Endothelial cell of umbilical vein (primary cell): ENCODE data around the gene MAPK8. TPM values are rescaled to one million over a fixed set of nuclear protein-coding genes. Genes with fewer than 3 reads are reported as not detected.

ENCODE experiments used
- BruUV-seq: library from RNA; stranded (reverse); fragments of 400-500 nt; replicated peaks from 2 replicates; lab custom pipeline; 2021; lab: Mats Ljungman, UMichigan
- CTCF ChIA-PET: fragments of 300-600, 350-600 bp; sonication (Branson Sonifier 250); formaldehyde crosslinking; loops from one replicate; lab custom pipeline; 2021; ENCODE audit warnings: antibody characterized with exemption, inconsistent platforms; lab: Charles Lee
- POLR2A ChIA-PET: fragments of 300-600, 350-600 bp; sonication (Branson Sonifier 250); formaldehyde crosslinking; loops from one replicate; lab custom pipeline; 2021; ENCODE audit warnings: antibody characterized with exemption, inconsistent platforms; lab: Charles Lee
- DNase-seq: peaks from one replicate; pipeline ENCODE4 v3.0.0-alpha.2; 2011; ENCODE audit warnings: low read depth, low spot score
- FAIRE-seq: peaks from 2 replicates; lab custom pipeline; 2011; peaks lifted over from hg19 to GRCh38; lab: Jason Lieb, UNC
- H2AFZ ChIP-seq: 2 replicates; pipeline ENCODE4 v1.6.0; 2012; ENCODE audit warnings: low read depth, low read length, control low read depth, inconsistent platforms
- H3K27ac ChIP-seq: 2 replicates; pipeline ENCODE4 v1.5.1; 2011; ENCODE audit warnings: low read depth, mild to moderate bottlenecking, control low read depth, low read length, moderate library complexity; ENCODE audit not compliant: insufficient read depth
- H3K27me3 ChIP-seq, 2 experiments: 2 replicates each; pipeline versions ENCODE4 v1.6.0 to v1.6.1; 2011; ENCODE audit warnings: low read length in 2 of 2, mixed read lengths in 1 of 2; ENCODE audit not compliant: control insufficient read depth in 2 of 2, insufficient read depth in 2 of 2
- H3K36me3 ChIP-seq, 2 experiments: 2 replicates in 1 of 2; 3 replicates in 1 of 2; pipeline ENCODE4 v1.5.1; 2011; ENCODE audit warnings: low read length in 2 of 2, mild to moderate bottlenecking in 1 of 2, moderate library complexity in 1 of 2; ENCODE audit not compliant: control insufficient read depth in 2 of 2, insufficient read depth in 2 of 2; ENCODE audit errors: extremely low read depth in 1 of 2
- H3K4me1 ChIP-seq: 3 replicates; pipeline ENCODE4 v1.5.1; 2011; ENCODE audit warnings: mild to moderate bottlenecking, low read length; ENCODE audit not compliant: control insufficient read depth, insufficient read depth; ENCODE audit errors: extremely low read depth
- H3K4me2 ChIP-seq: 2 replicates; pipeline ENCODE4 v1.6.1; 2011; ENCODE audit warnings: low read length, control low read depth, mixed read lengths; ENCODE audit not compliant: insufficient read depth
- H3K4me3 ChIP-seq, 3 experiments: fragments of 200-600 bp in 1 of 3; sonication (generic), shearing (Covaris generic) in 1 of 3; replicated peaks in 1 of 3; 2 replicates each; pipeline ENCODE4 v1.5.1; 2011 to 2016; ENCODE audit warnings: control low read depth in 3 of 3, low read length in 3 of 3, mild to moderate bottlenecking in 2 of 3, inconsistent platforms in 1 of 3, low read depth in 1 of 3, moderate library complexity in 1 of 3; ENCODE audit not compliant: insufficient read depth in 1 of 3
- H3K79me2 ChIP-seq: 2 replicates; pipeline ENCODE4 v1.6.0; 2012; ENCODE audit warnings: low read length, inconsistent platforms; ENCODE audit not compliant: control insufficient read depth, insufficient read depth
- H3K9ac ChIP-seq: replicated peaks from 2 replicates; pipeline ENCODE3; 2011; ENCODE audit warnings: low read length, control low read depth; ENCODE audit not compliant: insufficient read depth; ENCODE audit errors: extremely low read depth
- H3K9me1 ChIP-seq: replicated peaks from 3 replicates; pipeline ENCODE4 v1.6.0; 2011; ENCODE audit warnings: mild to moderate bottlenecking, low read length; ENCODE audit not compliant: control insufficient read depth, insufficient read depth; ENCODE audit errors: extremely low read depth
- H3K9me3 ChIP-seq: replicated peaks from 2 replicates; pipeline ENCODE4 v1.5.1; 2012; ENCODE audit warnings: low read length, inconsistent platforms; ENCODE audit not compliant: control insufficient read depth, insufficient read depth
- H4K20me1 ChIP-seq: replicated peaks from 2 replicates; pipeline ENCODE3; 2011; ENCODE audit warnings: mild to moderate bottlenecking, low read length; ENCODE audit not compliant: control insufficient read depth, insufficient read depth; ENCODE audit errors: extremely low read depth
- CTCF ChIP-seq, 2 donors: IDR thresholded peaks; 1 replicate in 1 of 2; 2 replicates in 1 of 2; pipeline ENCODE4 v1.5.1; 2011; ENCODE audit warnings: low read length in 2 of 2, mild to moderate bottlenecking in 2 of 2, moderate library complexity in 2 of 2, control low read depth in 1 of 2, inconsistent platforms in 1 of 2, low read depth in 1 of 2; ENCODE audit not compliant: insufficient read depth in 1 of 2; ENCODE audit errors: extremely low read depth in 1 of 2
- EZH2 ChIP-seq: IDR thresholded peaks from 2 replicates; pipeline ENCODE4 v1.6.1; 2012; ENCODE audit warnings: borderline replicate concordance, low read depth, mild to moderate bottlenecking, moderate library complexity, low read length, inconsistent platforms; ENCODE audit not compliant: severe bottlenecking
- FOS ChIP-seq: IDR thresholded peaks from 2 replicates; pipeline ENCODE4 v1.6.1; 2011; ENCODE audit warnings: mild to moderate bottlenecking, low read length, moderate library complexity, borderline replicate concordance; ENCODE audit not compliant: insufficient read depth
- GATA2 ChIP-seq: IDR thresholded peaks from 2 replicates; pipeline ENCODE4 v1.7.0; 2011; ENCODE audit warnings: low read depth, mild to moderate bottlenecking, moderate library complexity, mixed read lengths, low read length; ENCODE audit not compliant: insufficient read length, insufficient read depth
- JUN ChIP-seq: IDR thresholded peaks from 2 replicates; pipeline ENCODE4 v1.6.1; 2011; ENCODE audit warnings: borderline replicate concordance, low read depth; ENCODE audit not compliant: insufficient read length, insufficient read depth
- MYC ChIP-seq: IDR thresholded peaks from one replicate; pipeline ENCODE4 v1.6.1; 2011; ENCODE audit warnings: mild to moderate bottlenecking, low read depth, low read length
- POLR2A ChIP-seq: IDR thresholded peaks from 2 replicates; pipeline ENCODE4 v1.6.1; 2012; ENCODE audit warnings: low read depth, mild to moderate bottlenecking, control low read depth, low read length
- POLR2AphosphoS5 ChIP-seq: IDR thresholded peaks from 2 replicates; pipeline ENCODE4 v1.6.1; 2012; ENCODE audit warnings: low read depth, mild to moderate bottlenecking, control low read depth, low read length, moderate library complexity; ENCODE audit not compliant: insufficient read depth
- dilution Hi-C: fragments of 300-500 bp; cut with MboI; formaldehyde crosslinking; loops from one replicate; pipeline ENCODE4 v1.15.0; 2019; ENCODE audit warnings: low sequenced_read_pairs; ENCODE audit not compliant: extremely low pct_ligation_motif_present
- intact Hi-C: fragments of 100-400 bp; cut with micrococcal nuclease; formaldehyde crosslinking; loops from one replicate; pipeline ENCODE4 v1.10.0; 2022
- polyA plus RNA-seq, 4 experiments: library from polyadenylated mRNA; depleted of rRNA in 3 of 4; stranded (reverse) in 3 of 4; unstranded in 1 of 4; fragments of >200 nt; gene quantifications; 2 replicates each; pipeline versions ENCODE4 v1.2.1 to v1.2.3, GENCODE V29; 2011 to 2012; ENCODE audit warnings: missing spikeins in 1 of 4
- total RNA-seq: library from RNA; stranded (reverse); gene quantifications from 2 replicates; pipeline ENCODE4 v1.2.3, GENCODE V29; 2021
- TF ChIP-seq, protein P1 (sequence below): IDR thresholded peaks from 2 replicates; pipeline ENCODE4 v1.6.1; 2011; ENCODE audit not compliant: insufficient read depth, insufficient read length

The MAPK8 gene
- total and polyA plus RNA-seq, 2 donors (not counting 3 experiments of a cell fraction or from before 2014, with no cell fraction given): 25.3 to 56.2 TPM

DNA sequence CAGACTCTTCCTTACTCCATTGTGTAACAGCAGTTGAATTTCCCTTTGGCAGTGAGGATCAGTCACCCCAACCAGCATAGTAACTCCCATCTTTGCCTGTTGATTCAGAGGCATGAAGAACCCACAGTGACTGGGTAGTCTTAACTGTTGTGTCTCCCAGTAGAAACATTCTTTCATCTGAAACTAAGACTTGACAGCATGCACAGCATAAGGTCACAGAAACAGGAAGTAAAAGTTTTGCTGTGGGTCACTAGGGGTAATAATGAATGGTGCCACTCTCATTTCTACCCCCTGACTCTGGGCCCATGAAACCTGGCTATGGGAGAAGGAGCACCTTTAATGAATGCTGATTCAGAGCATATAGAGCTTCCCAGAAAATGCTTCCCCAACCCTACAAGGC is 23.6 kb upstream of the MAPK8 start:
- dilution Hi-C loops: no loop called here
- TF ChIP-seq EZH2 (no peak), MYC (no peak), POLR2A (no peak), JUN (no peak), GATA2 (no peak), POLR2AphosphoS5 (no peak), FOS (no peak), CTCF (IDR thresholded peaks at IDR 0.05; ENCODE audit: extremely low read depth in 1 of 2, insufficient read depth in 1 of 2, low read depth in 1 of 2, low read length in 2 of 2) (no peak)
- TF ChIP-seq, protein P1, sequence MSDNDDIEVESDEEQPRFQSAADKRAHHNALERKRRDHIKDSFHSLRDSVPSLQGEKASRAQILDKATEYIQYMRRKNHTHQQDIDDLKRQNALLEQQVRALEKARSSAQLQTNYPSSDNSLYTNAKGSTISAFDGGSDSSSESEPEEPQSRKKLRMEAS: no peak
- ChIA-PET CTCF (no interaction called here), POLR2A (no interaction called here)
- H3K27me3 ChIP-seq: peaks cover 5 to 8% of the 10 kb centered on the region in 2 experiments
- no peak overlapping the region for H3K4me3 ChIP-seq
- FAIRE-seq: no peak
- H3K79me2 ChIP-seq: no peaks in the 10 kb centered on the region
- no peak overlapping the region for H3K27ac ChIP-seq
- DNase-seq: no peak
- no peaks in the 10 kb centered on the region for H3K4me1 ChIP-seq
- no peak overlapping the region for H3K9ac ChIP-seq
- intact Hi-C loops: no loop called here
- H3K9me3 ChIP-seq: no peaks in the 10 kb centered on the region
- H3K9me1 ChIP-seq: no peaks in the 10 kb centered on the region
- no TSS peak for BruUV-seq
- H3K36me3 ChIP-seq: no peaks in the 10 kb centered on the region
- H3K4me2 ChIP-seq: no peak overlapping the region
- H2AFZ ChIP-seq: no peak overlapping the region
- no peaks in the 10 kb centered on the region for H4K20me1 ChIP-seq
